Measurements from ENCODE around the gene MTUS2.
A peak's percentile ranks its signal among the peaks of the same experiment; 100 is the strongest.

MTUS2 gene

DNA sequence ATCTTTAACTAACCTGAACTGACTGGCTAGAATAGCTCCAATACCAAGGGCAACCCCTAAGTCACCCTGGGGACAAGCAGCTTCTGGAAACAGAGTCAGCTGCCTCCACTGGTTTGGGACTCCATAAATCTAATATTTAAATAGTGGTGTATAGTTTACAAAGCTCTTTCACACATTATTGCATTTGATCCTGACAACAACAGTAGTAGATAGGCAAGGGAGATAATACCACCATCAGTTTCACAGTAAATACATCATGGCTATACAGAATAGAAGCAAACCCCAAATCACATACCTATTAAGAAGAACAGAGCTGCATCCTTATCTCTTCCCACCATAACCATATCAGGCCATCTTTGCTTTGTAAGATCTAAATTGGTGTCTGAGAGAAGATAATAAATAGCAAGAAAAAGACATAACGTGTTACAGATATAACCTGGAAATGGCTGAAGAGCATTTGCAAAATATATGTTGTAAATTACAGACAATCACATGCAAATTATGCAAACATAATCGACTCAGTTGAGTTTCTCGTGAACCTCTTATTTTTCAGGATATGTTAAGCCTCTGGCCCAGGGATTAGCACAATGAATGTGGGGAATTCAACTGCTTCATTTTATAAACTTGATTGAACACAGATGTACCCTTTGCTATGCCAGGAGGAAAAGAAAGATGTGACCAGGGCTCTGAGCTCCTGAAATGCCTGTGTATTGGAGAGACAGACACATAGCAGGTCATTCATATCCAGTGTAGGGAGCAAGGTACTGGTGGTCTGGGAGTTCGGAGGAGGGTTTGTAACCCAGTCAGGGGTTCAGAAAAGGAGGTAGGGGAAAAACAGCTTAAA, 632.9 kb downstream of the MTUS2 start:
- DNase-seq (ENCODE audit: low read depth): peak; percentile 59

DNA sequence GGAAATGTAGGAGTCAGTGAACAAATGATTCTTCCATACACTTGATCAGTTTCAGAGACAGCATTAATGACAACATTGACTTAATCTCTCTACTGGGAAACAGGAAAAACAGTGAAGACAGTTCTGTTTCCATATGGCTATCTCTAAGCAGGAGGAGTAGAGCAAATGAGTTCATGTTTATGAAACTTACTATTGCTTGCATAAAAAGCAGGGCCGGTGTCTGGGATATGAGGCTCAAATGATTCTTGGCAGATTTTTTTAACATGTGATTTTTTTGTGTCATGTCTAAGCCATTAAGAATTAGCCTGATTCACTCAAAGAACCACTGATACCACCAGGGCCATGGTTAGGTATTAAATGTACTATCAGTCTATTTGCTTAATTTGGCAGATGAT, 633.5 kb downstream of the MTUS2 start:
- no peak for DNase-seq (ENCODE audit: low read depth)

DNA sequence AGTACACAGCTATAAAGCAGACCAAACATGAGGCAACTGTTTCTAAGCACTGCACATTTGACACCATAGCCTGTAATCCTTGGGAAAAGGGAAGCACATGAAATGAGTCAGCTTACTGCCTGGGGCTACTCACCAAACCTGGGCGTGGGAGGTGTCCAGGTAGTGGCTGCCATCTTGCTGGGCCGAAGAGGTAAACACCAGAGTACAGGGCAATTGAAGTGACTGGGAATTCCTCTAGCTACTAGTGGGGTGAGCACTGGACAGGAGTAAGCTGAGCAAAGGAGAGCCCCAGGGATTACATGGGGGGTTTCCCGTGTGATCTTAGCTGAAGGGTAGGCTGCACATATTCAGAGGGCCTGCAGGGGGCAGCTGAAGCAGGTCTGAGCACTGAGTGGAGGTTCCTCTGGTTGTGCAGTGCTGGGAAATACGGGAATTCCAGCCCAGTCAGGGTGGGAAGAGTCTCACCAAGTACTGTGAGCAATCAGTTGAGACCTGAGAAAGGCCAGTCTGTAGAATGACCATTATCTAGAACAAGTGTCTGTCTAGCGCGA, 634.9 kb downstream of the MTUS2 start:
- no peak for DNase-seq (ENCODE audit: low read depth)

DNA sequence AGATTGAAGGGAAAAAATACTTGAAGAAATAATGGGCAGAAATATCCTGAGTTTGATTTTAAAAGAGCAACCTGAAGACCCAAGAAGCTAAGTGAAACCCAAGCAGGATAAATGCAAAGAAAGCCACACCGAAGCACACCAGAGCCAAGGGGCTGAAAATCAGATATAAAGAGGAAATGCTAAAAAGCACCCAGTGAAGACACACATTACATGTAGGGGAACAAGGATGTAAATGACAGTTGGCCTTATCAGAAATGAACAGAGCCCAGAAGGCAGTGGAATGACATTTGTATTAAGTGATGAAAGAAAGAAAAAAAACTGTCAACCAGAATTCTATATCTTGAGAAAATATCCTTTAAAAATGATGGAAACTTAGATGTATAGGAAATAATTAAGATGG, 636.3 kb downstream of the MTUS2 start:
- DNase-seq (ENCODE audit: low read depth): no peak

DNA sequence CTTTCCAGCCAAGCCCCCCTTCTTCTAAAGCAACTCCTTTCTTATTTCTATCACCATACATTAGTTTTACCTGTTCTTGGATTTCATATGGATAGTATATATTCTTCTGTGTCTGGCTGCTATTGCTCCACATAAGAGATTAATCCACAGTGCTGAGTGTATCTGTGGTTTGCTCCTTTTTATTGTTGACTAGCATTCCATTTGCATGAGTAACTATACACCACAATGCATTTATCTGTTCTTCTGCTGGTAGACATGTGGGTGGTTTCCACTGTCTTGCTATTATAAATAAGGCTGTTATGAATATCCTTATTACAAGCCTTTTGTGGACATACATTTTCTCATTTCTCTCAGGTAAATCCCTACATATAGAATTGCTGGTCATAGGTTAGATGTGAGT, 637.2 kb downstream of the MTUS2 start:
- peak; percentile 69 for DNase-seq (ENCODE audit: low read depth)

- DNase-seq (ENCODE audit: low read depth): no peak
These were observed 638.3 kb downstream of the MTUS2 start for GRCh38 chr13:29458419-29458818.

- no peak for DNase-seq (ENCODE audit: low read depth)
These were observed 639.7 kb downstream of the MTUS2 start for GRCh38 chr13:29459813-29460355.

GRCh38 chr13:29464105-29464679, 644.1 kb downstream of the MTUS2 start:
- DNase-seq (ENCODE audit: low read depth): no peak

DNA sequence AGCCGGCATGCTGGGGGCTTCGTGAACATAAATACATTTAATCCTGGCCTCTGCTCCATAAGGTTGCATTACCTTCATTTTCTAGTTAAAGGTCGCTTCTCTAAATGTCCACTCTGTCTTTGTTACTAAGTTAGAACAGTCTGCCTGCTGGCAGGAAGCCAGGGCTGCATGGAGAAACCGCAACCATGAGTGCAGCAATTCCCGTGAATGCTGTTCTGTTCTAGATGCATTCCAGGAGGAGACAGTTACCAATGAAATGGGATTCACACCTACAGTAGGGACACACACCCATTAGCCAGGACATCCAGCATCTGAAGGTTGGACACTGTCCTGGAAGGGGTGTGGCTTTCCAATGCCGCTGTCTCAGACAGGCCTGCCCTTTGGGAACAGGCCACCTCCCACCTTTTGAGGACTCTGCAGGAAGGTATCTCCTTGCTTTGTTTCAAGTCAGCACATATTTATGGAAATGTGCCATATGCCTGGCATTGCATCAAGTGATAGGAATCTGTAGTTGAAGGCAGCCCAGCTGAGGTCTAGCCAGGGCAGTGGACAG, 645.7 kb downstream of the MTUS2 start:
- peak; percentile 29 for DNase-seq (ENCODE audit: low read depth)

- DNase-seq (ENCODE audit: low read depth): no peak
These were observed 651.4 kb downstream of the MTUS2 start for GRCh38 chr13:29471551-29471950.

DNA sequence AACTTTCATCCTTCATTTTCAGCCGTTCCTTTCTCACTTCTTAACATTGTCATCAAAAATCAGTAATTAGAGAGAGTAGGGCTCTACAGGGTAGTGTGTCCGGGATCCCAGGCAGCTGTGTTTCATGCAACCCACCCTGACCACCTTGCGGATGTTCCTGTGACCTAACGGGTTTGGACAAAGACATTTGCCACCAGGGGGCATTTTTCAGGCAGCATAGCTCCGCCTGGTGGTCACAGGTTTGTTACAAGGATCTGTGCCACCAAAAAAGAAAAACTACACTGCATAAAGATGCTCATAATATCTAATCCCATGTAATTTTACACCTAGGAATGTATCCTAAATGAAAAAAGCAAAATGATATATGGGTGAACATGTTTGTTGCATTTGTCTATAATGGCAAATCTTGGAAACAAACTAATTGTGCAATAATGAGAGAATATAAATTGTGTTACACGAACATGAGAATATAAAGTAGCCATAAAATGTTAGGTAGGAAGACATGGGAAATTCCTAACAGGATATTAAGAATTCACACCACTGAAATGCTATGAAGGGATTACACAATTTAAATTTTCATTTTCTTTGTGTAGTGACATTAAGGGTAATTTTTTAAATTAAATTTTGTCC, 652.3 kb downstream of the MTUS2 start:
- peak; percentile 57 for DNase-seq (ENCODE audit: low read depth)

DNA sequence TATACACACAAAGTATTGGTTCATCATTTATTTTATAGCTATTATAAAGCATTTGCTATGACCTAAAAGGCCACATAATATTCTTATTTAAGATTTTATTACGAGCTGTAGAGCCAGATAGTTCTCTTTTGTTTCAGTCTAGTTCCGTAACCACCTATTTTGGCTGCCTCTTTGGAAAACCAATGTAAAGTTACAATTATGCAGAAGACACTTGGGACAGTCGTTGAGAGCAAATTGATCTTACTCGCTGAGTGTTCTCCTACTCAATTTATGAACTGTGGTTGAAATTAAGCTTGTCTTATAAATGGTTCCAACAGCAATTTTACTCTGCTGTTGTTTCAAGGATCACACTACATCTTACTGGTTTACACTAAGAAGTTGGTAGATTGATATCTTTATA, 653.0 kb downstream of the MTUS2 start:
- no peak for DNase-seq (ENCODE audit: low read depth)

GRCh38 chr13:29474991-29475390, 654.9 kb downstream of the MTUS2 start:
- peak; percentile 45 for DNase-seq (ENCODE audit: low read depth)

DNA sequence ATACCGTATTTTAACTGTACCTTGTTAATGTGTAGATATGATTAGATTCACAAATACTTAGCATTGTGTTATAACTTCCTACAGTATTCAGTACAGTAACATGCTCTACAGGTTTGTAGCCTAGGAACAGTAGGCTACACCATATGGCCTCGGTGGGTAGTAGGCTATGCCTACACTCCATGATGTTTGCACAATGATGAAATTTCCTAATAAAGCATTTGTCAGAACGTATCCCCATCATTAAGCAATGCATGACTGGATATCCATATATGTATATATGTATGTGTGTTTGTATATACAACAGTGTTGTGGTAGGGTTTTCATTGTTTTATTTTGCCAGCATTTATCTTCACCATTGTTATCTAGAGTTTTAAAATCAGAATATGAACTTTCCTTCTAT, 655.9 kb downstream of the MTUS2 start:
- DNase-seq (ENCODE audit: low read depth): no peak

- no peak for DNase-seq (ENCODE audit: low read depth)
These were observed 659.8 kb downstream of the MTUS2 start for GRCh38 chr13:29479716-29480492.

GRCh38 chr13:29480893-29481525, 660.9 kb downstream of the MTUS2 start:
- no peak for DNase-seq (ENCODE audit: low read depth)

DNA sequence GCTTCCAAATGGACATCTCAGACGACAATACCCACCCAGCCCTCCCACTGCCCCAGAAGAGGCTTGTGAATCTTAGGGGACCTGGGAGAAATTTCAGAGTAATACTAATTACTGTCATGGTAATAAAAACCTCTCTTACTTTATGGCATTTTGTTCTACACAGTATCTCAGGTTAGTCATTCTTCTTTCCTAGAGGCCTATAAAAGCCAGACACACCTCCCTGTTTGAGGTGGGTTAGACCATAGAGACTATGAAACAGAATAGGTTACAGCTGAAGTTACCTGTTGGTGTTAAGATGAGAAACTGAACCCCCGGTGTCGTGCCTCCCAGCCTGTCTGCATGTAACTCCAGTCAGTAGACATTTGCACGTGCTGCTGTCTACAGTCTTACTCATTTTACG, 661.5 kb downstream of the MTUS2 start:
- no peak for DNase-seq (ENCODE audit: low read depth)

DNA sequence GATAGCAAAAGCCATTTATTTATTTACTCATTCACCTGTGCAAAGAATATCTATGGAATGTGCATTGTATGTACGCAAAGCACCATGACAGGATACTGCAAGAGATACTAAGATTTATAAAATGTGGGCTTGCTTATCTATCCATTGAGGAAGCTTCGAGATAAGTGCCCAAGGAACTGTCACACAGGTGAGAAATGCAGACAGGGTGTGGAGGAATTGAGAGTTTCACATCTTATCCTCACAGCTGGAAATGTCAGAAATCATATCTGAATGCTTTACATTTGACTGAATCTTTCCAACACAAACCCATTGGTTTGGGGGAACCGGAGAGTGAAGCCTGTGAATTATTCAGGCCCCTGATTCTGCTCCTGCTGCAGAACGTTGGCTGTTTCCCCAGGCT, 662.4 kb downstream of the MTUS2 start:
- DNase-seq (ENCODE audit: low read depth): no peak

- DNase-seq (ENCODE audit: low read depth): no peak
These were observed 663.1 kb downstream of the MTUS2 start for GRCh38 chr13:29483211-29483610.

GRCh38 chr13:29483623-29484022, 663.5 kb downstream of the MTUS2 start:
- no peak for DNase-seq (ENCODE audit: low read depth)

DNA sequence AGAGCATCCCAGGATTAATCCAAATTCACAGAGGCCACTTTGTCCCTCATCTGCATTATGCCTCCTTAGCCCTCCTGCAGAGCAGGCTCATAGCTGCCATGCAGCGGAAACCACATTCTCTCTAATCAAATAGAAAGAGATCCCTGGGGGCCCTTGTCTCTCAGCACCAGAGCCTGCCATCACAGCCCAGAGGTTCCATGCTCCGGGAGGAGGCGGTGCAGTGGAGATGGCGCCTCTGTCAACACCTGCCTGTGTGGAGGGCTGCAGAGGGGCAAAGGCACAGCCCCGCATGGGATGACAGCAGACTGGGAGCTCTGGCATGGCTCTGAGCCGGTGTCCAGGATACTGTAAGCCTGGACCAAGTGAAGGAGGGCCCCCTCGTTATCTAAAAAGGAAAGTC, 664.1 kb downstream of the MTUS2 start:
- DNase-seq (ENCODE audit: low read depth): no peak

Measured in fibroblast of gingiva (primary cell).